GM13976 (cell line): Measurements from ENCODE around the gene CCL11.

Source experiments
- DNase-seq: peaks from one replicate; pipeline ENCODE4 v3.0.0; 2012; ENCODE audit warnings: low spot score
- in situ Hi-C: fragments of 300-500 bp; cut with MboI; formaldehyde crosslinking; loops from one replicate; pipeline ENCODE4 v1.12.0; 2022; ENCODE audit warnings: low sequenced_read_pairs, mixed read lengths, inconsistent platforms; ENCODE audit not compliant: unreplicated experiment
- TF ChIP-seq, protein P1 (sequence below): IDR thresholded peaks from 2 replicates; pipeline ENCODE4 v1.5.1; 2012; ENCODE audit warnings: borderline replicate concordance, mild to moderate bottlenecking; ENCODE audit not compliant: insufficient read depth; ENCODE audit errors: extremely low read depth, missing control alignments, control extremely low read depth

CCL11 gene

DNA sequence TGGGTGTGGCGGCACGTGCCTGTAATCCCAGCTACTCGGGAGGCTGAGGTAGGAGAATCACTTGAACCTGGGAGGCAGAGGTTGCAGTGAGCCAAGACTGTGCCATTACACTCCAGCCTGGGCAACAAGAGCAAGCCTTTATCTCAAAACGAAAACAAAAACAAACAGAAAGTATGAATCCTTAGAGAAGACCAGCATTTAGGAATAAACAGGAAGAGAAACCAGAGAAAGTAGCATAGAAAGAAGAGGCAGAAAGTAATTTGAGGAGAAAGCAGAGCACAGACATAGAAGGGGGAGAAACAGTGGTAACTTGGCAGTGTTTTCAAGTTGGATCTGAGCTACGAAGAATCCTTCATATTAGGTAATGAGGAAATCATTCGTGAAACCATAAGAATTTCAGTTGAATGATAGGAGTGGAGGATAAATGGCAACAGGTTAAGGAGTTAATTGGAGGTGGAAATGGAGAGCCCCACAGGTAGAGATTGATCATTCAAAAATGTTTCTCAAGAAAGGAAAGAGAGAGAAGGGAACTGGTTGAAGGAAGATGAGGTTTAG is 40.1 kb upstream of the CCL11 start:
- in situ Hi-C loops, result no loop called here
- DNase-seq, result no peak
- TF ChIP-seq, protein P1, sequence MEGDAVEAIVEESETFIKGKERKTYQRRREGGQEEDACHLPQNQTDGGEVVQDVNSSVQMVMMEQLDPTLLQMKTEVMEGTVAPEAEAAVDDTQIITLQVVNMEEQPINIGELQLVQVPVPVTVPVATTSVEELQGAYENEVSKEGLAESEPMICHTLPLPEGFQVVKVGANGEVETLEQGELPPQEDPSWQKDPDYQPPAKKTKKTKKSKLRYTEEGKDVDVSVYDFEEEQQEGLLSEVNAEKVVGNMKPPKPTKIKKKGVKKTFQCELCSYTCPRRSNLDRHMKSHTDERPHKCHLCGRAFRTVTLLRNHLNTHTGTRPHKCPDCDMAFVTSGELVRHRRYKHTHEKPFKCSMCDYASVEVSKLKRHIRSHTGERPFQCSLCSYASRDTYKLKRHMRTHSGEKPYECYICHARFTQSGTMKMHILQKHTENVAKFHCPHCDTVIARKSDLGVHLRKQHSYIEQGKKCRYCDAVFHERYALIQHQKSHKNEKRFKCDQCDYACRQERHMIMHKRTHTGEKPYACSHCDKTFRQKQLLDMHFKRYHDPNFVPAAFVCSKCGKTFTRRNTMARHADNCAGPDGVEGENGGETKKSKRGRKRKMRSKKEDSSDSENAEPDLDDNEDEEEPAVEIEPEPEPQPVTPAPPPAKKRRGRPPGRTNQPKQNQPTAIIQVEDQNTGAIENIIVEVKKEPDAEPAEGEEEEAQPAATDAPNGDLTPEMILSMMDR, result no peak

GRCh38 chr17:34246446-34246845 is 39.1 kb upstream of the CCL11 start:
- TF ChIP-seq, protein P1, result no peak
- in situ Hi-C loops, result no loop called here
- no peak for DNase-seq

- in situ Hi-C loops, result no loop called here
- no peak for DNase-seq
- TF ChIP-seq, protein P1, result no peak
These were observed 38.7 kb upstream of the CCL11 start for GRCh38 chr17:34246881-34247280.

- in situ Hi-C loops, result no loop called here
- no peak for DNase-seq
- TF ChIP-seq, protein P1, result no peak
These were observed 37.0 kb upstream of the CCL11 start for GRCh38 chr17:34248511-34249024.

- in situ Hi-C loops, result no loop called here
- DNase-seq, result no peak
- TF ChIP-seq, protein P1, result no peak
These were observed 36.5 kb upstream of the CCL11 start for GRCh38 chr17:34249061-34249460.

DNA sequence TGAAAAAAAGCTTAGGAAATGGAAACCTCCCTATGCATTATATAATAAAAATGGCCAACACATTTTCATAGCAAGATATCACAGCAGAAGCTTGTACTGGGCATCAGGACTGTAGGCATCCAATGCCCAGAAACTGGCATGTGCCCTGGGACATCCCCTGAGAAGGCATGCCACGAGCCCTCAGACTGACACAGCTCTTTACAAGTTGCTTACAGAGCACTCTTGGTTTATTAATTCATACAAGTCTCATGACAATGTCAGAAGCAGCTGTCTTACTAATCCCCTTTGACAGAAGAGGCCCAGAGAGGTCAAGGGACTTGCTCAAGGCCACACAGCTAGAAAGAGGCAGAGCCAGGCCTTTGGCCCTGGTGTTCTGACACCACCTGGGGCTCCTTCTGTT is 36.1 kb upstream of the CCL11 start:
- TF ChIP-seq, protein P1, result no peak
- in situ Hi-C loops, result no loop called here
- DNase-seq, result no peak
